K562 (cell line): ENCODE results near the gene HSPB1. TPM values are rescaled to one million over a fixed set of nuclear protein-coding genes. Genes with fewer than 3 reads are reported as not detected.

Experiments
- ATAC-seq: fragments of 200-7000 bp; cut with Tn5 transposase; 3 replicates; pipeline ENCODE4 v1.9.1; 2020; ENCODE audit warnings: moderate library complexity
- BruUV-seq: library from RNA; stranded (reverse); fragments of 400-500 nt; replicated peaks from 2 replicates; lab custom pipeline; 2021; lab: Mats Ljungman, UMichigan
- CTCF ChIA-PET: fragments of 300-600 bp; formaldehyde crosslinking; extraction: SDS; loops from one replicate; lab custom pipeline; 2021; ENCODE audit warnings: low intra/inter-chr PET ratio; lab: Yijun Ruan, JAX
- POLR2A ChIA-PET: fragments of 300-600, 350-650 bp; sonication (Branson Sonifier 250); formaldehyde crosslinking; extraction: SDS; loops from one replicate; lab custom pipeline; 2021; ENCODE audit warnings: antibody characterized with exemption, inconsistent platforms; lab: Yijun Ruan, JAX
- DNase-seq, 4 experiments: peaks; one replicate each; pipeline versions ENCODE4 v3.0.0 to v3.0.0-alpha.2; 2011 to 2018; ENCODE audit warnings: low spot score in 3 of 4, mixed read lengths in 3 of 4; ENCODE audit errors: extremely low read depth in 1 of 4
- FAIRE-seq: peaks from 2 replicates; lab custom pipeline; 2011; peaks lifted over from hg19 to GRCh38; lab: Jason Lieb, UNC
- H2AFZ ChIP-seq: 2 replicates; pipeline ENCODE4 v1.6.0; 2011; ENCODE audit warnings: low read depth, low read length, control low read depth, inconsistent platforms
- H3K27ac ChIP-seq: fragments of 200-600 bp; 3 replicates; pipeline ENCODE4 v1.8.0; 2011; ENCODE audit warnings: low read depth, mild to moderate bottlenecking, control low read depth, inconsistent platforms, low read length, moderate library complexity, mixed read lengths; ENCODE audit errors: extremely low read depth
- H3K27me3 ChIP-seq, 2 experiments: fragments of 300-600 bp in 1 of 2; 2 replicates in 1 of 2; 3 replicates in 1 of 2; pipeline versions ENCODE4 v1.6.0 to v1.8.0; 2011; ENCODE audit warnings: inconsistent platforms in 2 of 2, low read length in 2 of 2, mild to moderate bottlenecking in 1 of 2, mixed read lengths in 1 of 2, moderate library complexity in 1 of 2; ENCODE audit not compliant: control insufficient read depth in 2 of 2, insufficient read depth in 2 of 2
- H3K36me3 ChIP-seq: fragments of 300-600 bp; 3 replicates; pipeline ENCODE4 v1.8.0; 2011; ENCODE audit warnings: mild to moderate bottlenecking, low read length, inconsistent platforms; ENCODE audit not compliant: control insufficient read depth, insufficient read depth
- H3K4me1 ChIP-seq, 2 experiments: fragments of 200-600 bp in 1 of 2; replicated peaks in 1 of 2; 2 replicates in 1 of 2; 3 replicates in 1 of 2; pipeline versions ENCODE4 v1.5.1 to v1.8.0; 2011; ENCODE audit warnings: inconsistent platforms in 2 of 2, low read length in 2 of 2, mild to moderate bottlenecking in 1 of 2, mixed read lengths in 1 of 2, moderate library complexity in 1 of 2; ENCODE audit not compliant: control insufficient read depth in 2 of 2, insufficient read depth in 2 of 2
- H3K4me2 ChIP-seq: 2 replicates; pipeline ENCODE4 v1.6.1; 2011; ENCODE audit warnings: low read length, control low read depth, inconsistent platforms, mixed read lengths; ENCODE audit not compliant: insufficient read depth
- H3K4me3 ChIP-seq: fragments of 200-600 bp; sonication (generic), shearing (Covaris generic); 2 replicates; pipeline ENCODE4 v1.5.1; 2016; ENCODE audit warnings: control low read depth, inconsistent platforms
- H3K79me2 ChIP-seq: fragments of 200-600 bp; 3 replicates; pipeline ENCODE4 v1.8.0; 2011; ENCODE audit warnings: low read length, inconsistent platforms; ENCODE audit not compliant: control insufficient read depth, insufficient read depth
- H3K9ac ChIP-seq, 2 experiments: 2 replicates each; pipeline versions ENCODE4 v1.6.0 to v1.6.1; 2011; ENCODE audit warnings: low read depth in 2 of 2, low read length in 2 of 2, control low read depth in 1 of 2, inconsistent platforms in 1 of 2, mild to moderate bottlenecking in 1 of 2, mixed read lengths in 1 of 2; ENCODE audit not compliant: insufficient read depth in 1 of 2
- H3K9me1 ChIP-seq: one replicate; pipeline ENCODE4 v1.6.0; 2011; ENCODE audit warnings: inconsistent platforms, mild to moderate bottlenecking, low read length, moderate library complexity; ENCODE audit not compliant: control insufficient read depth, insufficient read depth
- H3K9me3 ChIP-seq: replicated peaks from 2 replicates; pipeline ENCODE4 v1.5.1; 2011; ENCODE audit warnings: low read depth, low read length, inconsistent platforms; ENCODE audit not compliant: control insufficient read depth, insufficient read depth
- H4K20me1 ChIP-seq: replicated peaks from 2 replicates; pipeline ENCODE4 v1.6.1; 2011; ENCODE audit warnings: low read length, inconsistent platforms, mixed read lengths; ENCODE audit not compliant: control insufficient read depth, insufficient read depth
- BCOR ChIP-seq: fragments of 450-650 bp; IDR thresholded peaks from 2 replicates; pipeline ENCODE4 v1.6.1; 2016
- HDGF ChIP-seq: fragments of 450-650 bp; IDR thresholded peaks from 2 replicates; pipeline ENCODE4 v1.6.1; 2016
- RBM25 ChIP-seq: fragments of 200-400 bp; formaldehyde crosslinking; IDR thresholded peaks from 2 replicates; pipeline ENCODE4 v1.6.1; 2018; ENCODE audit warnings: low read length, low read depth, moderate library complexity; ENCODE audit not compliant: severe bottlenecking
- ZNF121 ChIP-seq: sonication (generic); formaldehyde crosslinking; conservative IDR thresholded peaks from 2 replicates; pipeline ENCODE4 v1.8.0; 2022; ENCODE audit warnings: missing genetic modification reagents
- ZNF224 ChIP-seq: sonication (generic); formaldehyde crosslinking; IDR thresholded peaks from 2 replicates; pipeline ENCODE4 v1.8.0; 2022; ENCODE audit warnings: mild to moderate bottlenecking, missing genetic modification reagents
- WGBS: fragments of 100-300 bp; shearing (Covaris generic); methylation state at CpG from one replicate; pipeline ENCODE4 v1.1.6; 2016; ENCODE audit warnings: low coverage, mixed read lengths; ENCODE audit not compliant: insufficient coverage; ENCODE audit errors: missing lambda C conversion rate; 5-methylcytosine and 5-hydroxymethylcytosine counted together
- in situ Hi-C: fragments of 300-500 bp; cut with MboI; formaldehyde crosslinking; loops from 4 replicates; pipeline ENCODE4 v1.15.0; 2018; ENCODE audit warnings: inconsistent platforms, mixed read lengths
- intact Hi-C: fragments of 100-400 bp; cut with micrococcal nuclease; formaldehyde crosslinking; loops from 2 replicates; pipeline ENCODE4 v1.14.2; 2022
- polyA plus RNA-seq, 8 experiments: library from polyadenylated mRNA; depleted of rRNA in 4 of 8; stranded (reverse) in 5 of 8; unstranded in 3 of 8; fragments of >200 nt; fragmentation: Nextera tagmentation in 2 of 8; fragmentation: Illumina TruSeq in 1 of 8; extraction: Ambion mirVana in 2 of 8; extraction: Trizol in 1 of 8; gene quantifications; 2 replicates each; pipeline versions ENCODE4 v1.2.1 to v1.2.3, GENCODE V29; 2011 to 2014; ENCODE audit warnings: inconsistent platforms in 1 of 8, missing spikeins in 1 of 8
- total RNA-seq, 7 experiments: library from RNA; depleted of rRNA in 6 of 7; stranded (reverse); fragments of >200 nt in 6 of 7; fragmentation: Illumina TruSeq in 2 of 7; extraction: Trizol in 2 of 7; gene quantifications; 2 replicates each; pipeline versions ENCODE4 v1.2.1 to v1.2.3, GENCODE V29; 2011 to 2021; ENCODE audit warnings: low replicate concordance in 1 of 7
- TF ChIP-seq, protein P1 (sequence below): fragments of 450-650 bp; formaldehyde crosslinking; IDR thresholded peaks from 2 replicates; pipeline ENCODE4 v1.4.0; 2020; ENCODE audit warnings: mild to moderate bottlenecking, mixed read lengths
- TF ChIP-seq, protein P2 (sequence below), 2 experiments: fragments of 450-650 bp in 1 of 2; sonication (generic) in 1 of 2; formaldehyde crosslinking in 1 of 2; IDR thresholded peaks in 1 of 2; conservative IDR thresholded peaks in 1 of 2; 2 replicates each; pipeline versions ENCODE4 v1.6.1 to v1.8.1; 2016 to 2023; ENCODE audit warnings: mild to moderate bottlenecking in 2 of 2, moderate library complexity in 2 of 2, inconsistent platforms in 1 of 2, missing genetic modification reagents in 1 of 2

Gene HSPB1
- total and polyA plus RNA-seq, 9 of the 15 experiments (the other 6 are each of a cell fraction or from before 2014, with no cell fraction given), result 27.1 to 522 (median 138) TPM

DNA sequence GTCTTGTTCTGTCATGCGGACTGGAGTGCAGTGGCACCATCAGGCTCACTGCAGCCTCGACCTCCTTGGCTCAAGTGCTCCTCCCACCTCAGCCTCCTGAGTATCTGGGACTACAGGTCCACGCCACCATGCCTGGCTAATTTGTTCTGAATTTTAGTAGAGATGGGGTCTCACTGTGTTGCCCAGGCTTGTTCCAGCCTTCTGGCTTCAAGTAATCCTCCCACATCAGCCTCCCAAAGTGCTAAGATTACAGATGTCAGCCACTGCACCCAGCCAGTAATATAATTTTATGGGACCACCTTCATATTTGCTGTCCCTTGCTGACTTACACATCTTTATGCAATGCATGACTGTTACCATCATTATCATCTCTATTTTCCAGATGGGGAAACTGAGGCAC is 1.5 kb upstream of the HSPB1 start:
- Histone ChIP-seq H3K4me1 (peaks cover 20 to 49% of the 10 kb centered on the region in 2 experiments), H3K4me2 (no peak overlapping the region), H3K9ac (peak overlapping the region in 1 of 2 experiments; percentile 67; a peak in 1 of 4 replicates), H4K20me1 (no peaks in the 10 kb centered on the region), H3K27me3 (no peaks in the 10 kb centered on the region), H2AFZ (no peak overlapping the region), H3K4me3 (no peak overlapping the region), H3K36me3 (peaks cover 13% of the 10 kb centered on the region), H3K9me3 (no peaks in the 10 kb centered on the region), H3K9me1 (no peaks in the 10 kb centered on the region), H3K79me2 (peaks cover 25% of the 10 kb centered on the region)
- intact Hi-C loops, result no loop called here
- no TSS peak for BruUV-seq
- WGBS, result 87% methylated on average over 3 of the region's 3 CpGs
- CTCF ChIA-PET, result no interaction called here
- no peak for ATAC-seq
- TF ChIP-seq HDGF (no peak), BCOR (peak; percentile 89; the same call in 1 of the 2 replicates), ZNF121 (CRISPR knock-in tag) (peak; percentile 96), ZNF224 (CRISPR knock-in tag) (no peak), RBM25 (peak; percentile 62)
- TF ChIP-seq, protein P1, sequence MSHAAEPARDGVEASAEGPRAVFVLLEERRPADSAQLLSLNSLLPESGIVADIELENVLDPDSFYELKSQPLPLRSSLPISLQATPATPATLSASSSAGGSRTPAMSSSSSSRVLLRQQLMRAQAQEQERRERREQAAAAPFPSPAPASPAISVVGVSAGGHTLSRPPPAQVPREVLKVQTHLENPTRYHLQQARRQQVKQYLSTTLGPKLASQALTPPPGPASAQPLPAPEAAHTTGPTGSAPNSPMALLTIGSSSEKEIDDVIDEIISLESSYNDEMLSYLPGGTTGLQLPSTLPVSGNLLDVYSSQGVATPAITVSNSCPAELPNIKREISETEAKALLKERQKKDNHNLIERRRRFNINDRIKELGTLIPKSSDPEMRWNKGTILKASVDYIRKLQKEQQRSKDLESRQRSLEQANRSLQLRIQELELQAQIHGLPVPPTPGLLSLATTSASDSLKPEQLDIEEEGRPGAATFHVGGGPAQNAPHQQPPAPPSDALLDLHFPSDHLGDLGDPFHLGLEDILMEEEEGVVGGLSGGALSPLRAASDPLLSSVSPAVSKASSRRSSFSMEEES, result no peak
- TF ChIP-seq, protein P2, sequence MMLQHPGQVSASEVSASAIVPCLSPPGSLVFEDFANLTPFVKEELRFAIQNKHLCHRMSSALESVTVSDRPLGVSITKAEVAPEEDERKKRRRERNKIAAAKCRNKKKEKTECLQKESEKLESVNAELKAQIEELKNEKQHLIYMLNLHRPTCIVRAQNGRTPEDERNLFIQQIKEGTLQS (IDR thresholded peaks at IDR 0.05), result no peak
- TF ChIP-seq, protein P2 (CRISPR knock-in tag; conservative IDR thresholded peaks at IDR 0.05), result no peak
- TF ChIP-seq, all 486 proteins: peak for 3
- no peak for DNase-seq
- FAIRE-seq, result no peak
- H3K27ac ChIP-seq, result no peak overlapping the region
- POLR2A ChIA-PET, result no interaction called here
- in situ Hi-C loops, result no loop called here
